T1000 (cell line): ENCODE data around the gene SESTD1.
"Not testable (repeated sequence)": the region's sequence is repeated elsewhere in the genome, so short reads cannot be mapped to it uniquely, and the experiment has no call there.

ENCODE experiments used
- DNase-seq: peaks from one replicate; lab custom pipeline; 2025; ENCODE audit warnings: mixed read lengths; lab: John Stamatoyannopoulos, UW

SESTD1 gene

GRCh38 chr2:179106342-179106675, 158.3 kb downstream of the SESTD1 start:
- no peak for DNase-seq

- DNase-seq: no peak
These were observed 159.9 kb downstream of the SESTD1 start for GRCh38 chr2:179104736-179105135.

DNA sequence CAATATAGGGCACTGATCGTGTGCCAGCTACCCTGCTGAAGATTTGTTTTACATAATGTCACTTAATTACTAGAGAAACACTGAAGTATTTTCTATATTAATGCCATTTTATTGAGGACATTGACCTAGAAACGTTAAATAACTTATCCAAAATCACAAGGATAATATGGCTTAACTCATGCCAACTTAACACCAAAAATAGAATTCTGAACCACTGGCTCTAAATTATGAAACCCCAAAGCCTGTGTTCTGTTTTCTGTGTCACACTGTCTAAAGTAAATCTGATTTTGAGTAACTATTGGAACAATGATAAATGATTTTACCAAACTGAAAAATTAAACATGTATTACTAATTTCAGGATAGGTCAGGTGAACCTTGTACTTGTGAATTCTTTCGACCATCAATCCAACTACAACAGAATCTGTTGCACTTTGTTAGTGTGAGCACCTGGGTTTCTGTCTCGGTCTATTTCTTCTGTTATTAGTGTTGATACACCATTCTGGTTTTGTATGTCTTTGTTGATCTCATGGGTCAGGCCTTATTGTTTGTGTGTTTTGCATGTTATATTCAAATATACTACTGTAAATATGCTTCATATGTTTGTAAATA, 166.4 kb downstream of the SESTD1 start:
- DNase-seq: no peak

- DNase-seq: no peak
These were observed 167.5 kb downstream of the SESTD1 start for GRCh38 chr2:179097131-179097530.

GRCh38 chr2:179096090-179096489, 168.5 kb downstream of the SESTD1 start:
- DNase-seq: no peak

- DNase-seq: not testable (repeated sequence)
These were observed 171.7 kb downstream of the SESTD1 start for GRCh38 chr2:179092912-179093311.

- no peak for DNase-seq
These were observed 181.9 kb downstream of the SESTD1 start for GRCh38 chr2:179082697-179083096.

- no peak for DNase-seq
These were observed 182.7 kb downstream of the SESTD1 start for GRCh38 chr2:179081954-179082353.

- no peak for DNase-seq
These were observed 192.1 kb downstream of the SESTD1 start for GRCh38 chr2:179072527-179072926.

DNA sequence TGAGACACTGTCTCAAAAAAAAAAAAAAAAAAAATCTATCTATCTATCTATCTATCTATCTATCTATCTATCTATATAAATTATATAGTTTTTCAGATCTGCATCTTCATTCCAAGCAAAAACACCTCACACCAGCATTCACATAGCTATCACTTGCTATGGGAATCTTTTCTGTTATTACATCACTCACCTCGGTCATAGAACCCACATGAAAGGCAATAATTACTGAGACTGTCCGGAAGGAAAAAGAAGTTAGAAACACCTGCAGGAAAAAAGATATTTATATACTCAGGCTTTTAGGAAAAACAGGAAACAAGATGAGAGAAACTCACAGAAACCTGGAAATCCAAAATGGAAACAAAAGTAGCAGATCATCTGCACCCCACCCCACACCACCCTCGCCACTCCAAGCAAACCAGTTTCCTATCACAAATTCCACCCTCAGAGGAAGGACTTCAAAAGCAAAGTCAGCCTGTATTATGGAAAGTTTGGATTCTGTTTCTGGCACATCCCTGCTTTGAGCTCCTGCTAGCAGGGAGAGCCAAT, 192.7 kb downstream of the SESTD1 start:
- no peak for DNase-seq

- DNase-seq: no peak
These were observed 193.7 kb downstream of the SESTD1 start for GRCh38 chr2:179070895-179071294.

- no peak for DNase-seq
These were observed 194.9 kb downstream of the SESTD1 start for GRCh38 chr2:179069685-179070084.

GRCh38 chr2:179068991-179069643, 195.5 kb downstream of the SESTD1 start:
- no peak for DNase-seq

- DNase-seq: no peak
These were observed 205.5 kb downstream of the SESTD1 start for GRCh38 chr2:179059026-179059700.

GRCh38 chr2:179057737-179058136, 206.9 kb downstream of the SESTD1 start:
- DNase-seq: no peak

- not testable (repeated sequence) for DNase-seq
These were observed 211.1 kb downstream of the SESTD1 start for GRCh38 chr2:179053568-179053967.
